ENCODE measurements around the gene ARAF. TPM values are rescaled to one million over a fixed set of nuclear protein-coding genes. Genes with fewer than 3 reads are reported as not detected.
A peak's percentile ranks its signal among the peaks of the same experiment; 100 is the strongest.

The ARAF gene
- polyA plus RNA-seq, 4 donors: 43.0 to 92.1 (median 68.6) TPM

- Histone ChIP-seq H3K36me3 (ENCODE audit: control insufficient read depth in 3 of 3, insufficient read depth in 2 of 3, low read depth in 1 of 3, low read length in 3 of 3) (peaks cover 0 to 19% (median 4%) of the 10 kb centered on the region in 3 donors), H3K27ac (ENCODE audit: low read depth in 1 of 3, low read length in 2 of 3) (peak overlapping the region; percentile 59 to 95 (median 87)), H3K27me3 (ENCODE audit: control insufficient read depth in 3 of 3, insufficient read depth in 3 of 3, low read length in 3 of 3) (no peaks in the 10 kb centered on the region), H3K4me3 (ENCODE audit: low read depth in 1 of 3, low read length in 3 of 3) (peak overlapping the region in 2 of 3 donors; percentile 43 to 84), H3K9me3 (ENCODE audit: control insufficient read depth in 2 of 2, insufficient read depth in 1 of 2, low read depth in 1 of 2, low read length in 1 of 2) (no peaks in the 10 kb centered on the region), H3K4me1 (ENCODE audit: control insufficient read depth in 3 of 3, insufficient read depth in 2 of 3, low read depth in 1 of 3, low read length in 2 of 3) (peaks cover 0 to 3% (median 0%) of the 10 kb centered on the region in 3 donors)
- FAIRE-seq: no peak
- WGBS, 3 donors: 12 to 26% (median 12%) methylated on average over 15 of the region's 15 CpGs
- peak; percentile 10 to 18 for DNase-seq
Measured at GRCh38 chrX:47560179-47560933, 649 bp upstream of the ARAF start.

GRCh38 chrX:47561659-47562151, 700 bp downstream of the ARAF start:
- H3K27me3 ChIP-seq (ENCODE audit: control insufficient read depth in 3 of 3, insufficient read depth in 3 of 3, low read length in 3 of 3): no peaks in the 10 kb centered on the region
- H3K4me3 ChIP-seq (ENCODE audit: low read depth in 1 of 3, low read length in 3 of 3): peak overlapping the region; percentile 63 to 84 (median 64)
- peak overlapping the region; percentile 59 to 97 (median 95) for H3K27ac ChIP-seq (ENCODE audit: low read depth in 1 of 3, low read length in 2 of 3)
- peaks cover 0 to 3% (median 0%) of the 10 kb centered on the region in 3 donors for H3K4me1 ChIP-seq (ENCODE audit: control insufficient read depth in 3 of 3, insufficient read depth in 2 of 3, low read depth in 1 of 3, low read length in 2 of 3)
- FAIRE-seq: no peak
- 7 to 54% (median 11%) methylated on average over 9 of the region's 9 CpGs for WGBS, 3 donors
- H3K36me3 ChIP-seq (ENCODE audit: control insufficient read depth in 3 of 3, insufficient read depth in 2 of 3, low read depth in 1 of 3, low read length in 3 of 3): peaks cover 0 to 23% (median 4%) of the 10 kb centered on the region in 3 donors
- DNase-seq: no peak
- H3K9me3 ChIP-seq (ENCODE audit: control insufficient read depth in 2 of 2, insufficient read depth in 1 of 2, low read depth in 1 of 2, low read length in 1 of 2): no peaks in the 10 kb centered on the region

GRCh38 chrX:47562615-47563243, 1.7 kb downstream of the ARAF start:
- Histone ChIP-seq H3K27me3 (ENCODE audit: control insufficient read depth in 3 of 3, insufficient read depth in 3 of 3, low read length in 3 of 3) (no peaks in the 10 kb centered on the region), H3K4me3 (ENCODE audit: low read depth in 1 of 3, low read length in 3 of 3) (no peak overlapping the region), H3K27ac (ENCODE audit: low read depth in 1 of 3, low read length in 2 of 3) (no peak overlapping the region), H3K4me1 (ENCODE audit: control insufficient read depth in 3 of 3, insufficient read depth in 2 of 3, low read depth in 1 of 3, low read length in 2 of 3) (peaks cover 0 to 3% (median 0%) of the 10 kb centered on the region in 3 donors), H3K9me3 (ENCODE audit: control insufficient read depth in 2 of 2, insufficient read depth in 1 of 2, low read depth in 1 of 2, low read length in 1 of 2) (no peaks in the 10 kb centered on the region), H3K36me3 (ENCODE audit: control insufficient read depth in 3 of 3, insufficient read depth in 2 of 3, low read depth in 1 of 3, low read length in 3 of 3) (peaks cover 0 to 32% (median 4%) of the 10 kb centered on the region in 3 donors)
- FAIRE-seq: no peak
- 79 to 82% (median 80%) methylated on average over 11 to 13 of the region's 13 CpGs for WGBS, 3 donors
- DNase-seq: no peak

- peaks cover 3 to 39% (median 4%) of the 10 kb centered on the region in 3 donors for H3K36me3 ChIP-seq (ENCODE audit: control insufficient read depth in 3 of 3, insufficient read depth in 2 of 3, low read depth in 1 of 3, low read length in 3 of 3)
- DNase-seq (no peak), FAIRE-seq (no peak)
- WGBS, 3 donors: 80 to 85% (median 82%) methylated on average over 8 of the region's 8 CpGs
- H3K9me3 ChIP-seq (ENCODE audit: control insufficient read depth in 2 of 2, insufficient read depth in 1 of 2, low read depth in 1 of 2, low read length in 1 of 2): no peaks in the 10 kb centered on the region
- peaks cover 0 to 3% (median 0%) of the 10 kb centered on the region in 3 donors for H3K4me1 ChIP-seq (ENCODE audit: control insufficient read depth in 3 of 3, insufficient read depth in 2 of 3, low read depth in 1 of 3, low read length in 2 of 3)
- H3K4me3 ChIP-seq (ENCODE audit: low read depth in 1 of 3, low read length in 3 of 3): no peak overlapping the region
- H3K27ac ChIP-seq (ENCODE audit: low read depth in 1 of 3, low read length in 2 of 3): no peak overlapping the region
- H3K27me3 ChIP-seq (ENCODE audit: control insufficient read depth in 3 of 3, insufficient read depth in 3 of 3, low read length in 3 of 3): no peaks in the 10 kb centered on the region
Measured at GRCh38 chrX:47563801-47564315, 2.9 kb downstream of the ARAF start.

- no peak for FAIRE-seq
- H3K4me3 ChIP-seq (ENCODE audit: low read depth in 1 of 3, low read length in 3 of 3): no peak overlapping the region
- 79 to 80% (median 80%) methylated on average over 10 to 12 of the region's 12 CpGs for WGBS, 3 donors
- H3K9me3 ChIP-seq (ENCODE audit: control insufficient read depth in 2 of 2, insufficient read depth in 1 of 2, low read depth in 1 of 2, low read length in 1 of 2): no peaks in the 10 kb centered on the region
- peaks cover 3 to 46% (median 4%) of the 10 kb centered on the region in 3 donors for H3K36me3 ChIP-seq (ENCODE audit: control insufficient read depth in 3 of 3, insufficient read depth in 2 of 3, low read depth in 1 of 3, low read length in 3 of 3)
- no peak for DNase-seq
- no peak overlapping the region for H3K27ac ChIP-seq (ENCODE audit: low read depth in 1 of 3, low read length in 2 of 3)
- no peaks in the 10 kb centered on the region for H3K27me3 ChIP-seq (ENCODE audit: control insufficient read depth in 3 of 3, insufficient read depth in 3 of 3, low read length in 3 of 3)
- H3K4me1 ChIP-seq (ENCODE audit: control insufficient read depth in 3 of 3, insufficient read depth in 2 of 3, low read depth in 1 of 3, low read length in 2 of 3): peaks cover 0 to 3% (median 0%) of the 10 kb centered on the region in 3 donors
Measured at GRCh38 chrX:47564438-47565085, 3.6 kb downstream of the ARAF start.

GRCh38 chrX:47566841-47567240, 5.8 kb downstream of the ARAF start:
- Histone ChIP-seq H3K4me1 (ENCODE audit: control insufficient read depth in 3 of 3, insufficient read depth in 2 of 3, low read depth in 1 of 3, low read length in 2 of 3) (no peaks in the 10 kb centered on the region), H3K27me3 (ENCODE audit: control insufficient read depth in 3 of 3, insufficient read depth in 3 of 3, low read length in 3 of 3) (no peaks in the 10 kb centered on the region), H3K27ac (ENCODE audit: low read depth in 1 of 3, low read length in 2 of 3) (no peak overlapping the region), H3K9me3 (ENCODE audit: control insufficient read depth in 2 of 2, insufficient read depth in 1 of 2, low read depth in 1 of 2, low read length in 1 of 2) (no peaks in the 10 kb centered on the region), H3K4me3 (ENCODE audit: low read depth in 1 of 3, low read length in 3 of 3) (no peak overlapping the region), H3K36me3 (ENCODE audit: control insufficient read depth in 3 of 3, insufficient read depth in 2 of 3, low read depth in 1 of 3, low read length in 3 of 3) (peaks cover 4 to 65% (median 5%) of the 10 kb centered on the region in 3 donors)
- DNase-seq: no peak
- no peak for FAIRE-seq
- 86 to 91% (median 86%) methylated on average over 11 of the region's 11 CpGs for WGBS, 3 donors

- Histone ChIP-seq H3K27me3 (ENCODE audit: control insufficient read depth in 3 of 3, insufficient read depth in 3 of 3, low read length in 3 of 3) (no peaks in the 10 kb centered on the region), H3K9me3 (ENCODE audit: control insufficient read depth in 2 of 2, insufficient read depth in 1 of 2, low read depth in 1 of 2, low read length in 1 of 2) (no peaks in the 10 kb centered on the region), H3K36me3 (ENCODE audit: control insufficient read depth in 3 of 3, insufficient read depth in 2 of 3, low read depth in 1 of 3, low read length in 3 of 3) (peaks cover 4 to 61% (median 5%) of the 10 kb centered on the region in 3 donors), H3K27ac (ENCODE audit: low read depth in 1 of 3, low read length in 2 of 3) (no peak overlapping the region), H3K4me3 (ENCODE audit: low read depth in 1 of 3, low read length in 3 of 3) (no peak overlapping the region), H3K4me1 (ENCODE audit: control insufficient read depth in 3 of 3, insufficient read depth in 2 of 3, low read depth in 1 of 3, low read length in 2 of 3) (peaks cover 0 to 3% (median 0%) of the 10 kb centered on the region in 3 donors)
- DNase-seq: peak in 1 of 2 donors; percentile 14
- 93 to 94% (median 93%) methylated on average over 11 to 13 of the region's 13 CpGs for WGBS, 3 donors
- FAIRE-seq: no peak
Measured at GRCh38 chrX:47568656-47569295, 7.8 kb downstream of the ARAF start.

Data from small intestine (tissue), 7 donors.